ENCODE results near the gene CLDND1. TPM values are rescaled to one million over a fixed set of nuclear protein-coding genes. Genes with fewer than 3 reads are reported as not detected.

Gene CLDND1
- total and polyA plus RNA-seq, 10 of the 15 experiments (the other 5 are each of a cell fraction or from before 2014, with no cell fraction given), result 97.8 to 225 (median 152) TPM

- TF ChIP-seq EP300 (IDR thresholded peaks at IDR 0.05; ENCODE audit: borderline replicate concordance in 1 of 2, control insufficient read depth in 1 of 2, low read depth in 2 of 2, low read length in 2 of 2) (peak; percentile 97 to 98), REST (IDR thresholded peaks at IDR 0.05; ENCODE audit: low read depth, low read length) (no peak; the same call in 1 of the 2 replicates), FOXM1 (IDR thresholded peaks at IDR 0.05; ENCODE audit: low read depth, low read length) (peak; percentile 100), PML (IDR thresholded peaks at IDR 0.05; ENCODE audit: low read length) (peak; percentile 99), RAD51 (IDR thresholded peaks at IDR 0.05) (peak; percentile 60), FOXK2 (IDR thresholded peaks at IDR 0.05) (no peak), IRF5 (IDR thresholded peaks at IDR 0.05; ENCODE audit: borderline replicate concordance) (no peak), TCF12 (IDR thresholded peaks at IDR 0.05; ENCODE audit: low read depth, low read length) (0 out of 2 replicates have a peak, but pooled peaks have one; percentile 70), MEF2A (IDR thresholded peaks at IDR 0.05; ENCODE audit: insufficient read depth, low read depth, low read length) (peak; percentile 93), CEBPZ (IDR thresholded peaks at IDR 0.05; ENCODE audit: low read depth, low read length) (no peak), STAT1 (conservative IDR thresholded peaks at IDR 0.05) (no peak), JUND (IDR thresholded peaks at IDR 0.05; ENCODE audit: low read depth, low read length) (peak; percentile 79; the same call in 1 of the 2 replicates), SRF (IDR thresholded peaks at IDR 0.05; ENCODE audit: low read depth in 2 of 2, low read length in 2 of 2) (peak in 1 of 2 experiments; percentile 63; a peak in 1 of 4 replicates), MEF2B (IDR thresholded peaks at IDR 0.05; ENCODE audit: partially characterized antibody, poor library complexity, severe bottlenecking) (peak; percentile 72), KDM1A (IDR thresholded peaks at IDR 0.05; ENCODE audit: borderline replicate concordance) (no peak), ZNF622 (IDR thresholded peaks at IDR 0.05) (no peak), RBBP5 (conservative IDR thresholded peaks at IDR 0.05) (no peak), SREBF1 (IDR thresholded peaks at IDR 0.05; ENCODE audit: low read length) (no peak), RCOR1 (conservative IDR thresholded peaks at IDR 0.05; ENCODE audit: low read depth, low read length) (no peak), NFYB (IDR thresholded peaks at IDR 0.05; ENCODE audit: insufficient read depth, low read depth, low read length) (no peak), MLLT1 (IDR thresholded peaks at IDR 0.05) (peak; percentile 91; the same call in 1 of the 2 replicates), ZSCAN29 (IDR thresholded peaks at IDR 0.05) (no peak; the same call in 1 of the 2 replicates)
Measured at GRCh38 chr3:98536456-98537017, 13.8 kb upstream of the CLDND1 start (continued).
